HepG2 (cell line): Measurements from ENCODE around the gene PLS1. TPM values are rescaled to one million over a fixed set of nuclear protein-coding genes. Genes with fewer than 3 reads are reported as not detected.

Experiments
- ATAC-seq: fragments of 200-7000 bp; cut with Tn5 transposase; 3 replicates; pipeline ENCODE4 v1.9.1; 2020; ENCODE audit warnings: mild to moderate bottlenecking, moderate library complexity
- BruUV-seq: library from RNA; stranded (reverse); fragments of 400-500 nt; replicated peaks from 2 replicates; lab custom pipeline; 2021; lab: Mats Ljungman, UMichigan
- CTCF ChIA-PET: fragments of 300-600 bp; formaldehyde crosslinking; extraction: SDS; loops from one replicate; lab custom pipeline; 2021; ENCODE audit warnings: low total read pairs, inconsistent platforms, low intra/inter-chr PET ratio; lab: Yijun Ruan, JAX
- POLR2A ChIA-PET: fragments of 350-600 bp; sonication (Branson Sonifier 250); formaldehyde crosslinking; loops from one replicate; lab custom pipeline; 2020; ENCODE audit warnings: antibody characterized with exemption, inconsistent platforms; lab: Yijun Ruan, JAX
- DNase-seq: peaks from one replicate; pipeline ENCODE4 v3.0.0-alpha.2; 2015; ENCODE audit warnings: low spot score
- FAIRE-seq: peaks from 3 replicates; lab custom pipeline; 2011; peaks lifted over from hg19 to GRCh38; lab: Jason Lieb, UNC
- H2AFZ ChIP-seq: one replicate; pipeline ENCODE4 v1.6.1; 2011; ENCODE audit warnings: low read length, inconsistent platforms
- H3K27ac ChIP-seq: fragments of 300-600 bp; 3 replicates; pipeline ENCODE4 v1.8.0; 2011; ENCODE audit warnings: mixed run types, mild to moderate bottlenecking, mixed read lengths, low read length, inconsistent platforms; ENCODE audit not compliant: insufficient read depth; ENCODE audit errors: extremely low read length
- H3K27me3 ChIP-seq, 2 experiments: fragments of 200-600 bp in 1 of 2; 2 replicates in 1 of 2; 3 replicates in 1 of 2; pipeline versions ENCODE4 v1.6.0 to v1.8.0; 2011; ENCODE audit warnings: low read length in 2 of 2, mild to moderate bottlenecking in 2 of 2, moderate library complexity in 2 of 2, inconsistent platforms in 1 of 2; ENCODE audit not compliant: insufficient read depth in 2 of 2, control insufficient read depth in 1 of 2
- H3K36me3 ChIP-seq, 2 experiments: fragments of 200-600 bp in 1 of 2; replicated peaks in 1 of 2; 2 replicates in 1 of 2; 3 replicates in 1 of 2; pipeline versions ENCODE4 v1.5.1 to v1.8.0; 2011; ENCODE audit warnings: low read length in 2 of 2, inconsistent platforms in 1 of 2; ENCODE audit not compliant: insufficient read depth in 2 of 2, control insufficient read depth in 1 of 2
- H3K4me1 ChIP-seq: 2 replicates; pipeline ENCODE4 v1.5.1; 2012; ENCODE audit warnings: low read length, inconsistent platforms; ENCODE audit not compliant: insufficient read depth
- H3K4me2 ChIP-seq: 2 replicates; pipeline ENCODE4 v1.6.0; 2011; ENCODE audit warnings: low read depth, low read length, inconsistent platforms
- H3K4me3 ChIP-seq, 3 experiments: fragments of 200-600 bp in 1 of 3; sonication (generic), shearing (Covaris generic) in 1 of 3; replicated peaks in 1 of 3; 2 replicates each; pipeline ENCODE4 v1.5.1; 2011 to 2016; ENCODE audit warnings: low read length in 3 of 3, inconsistent platforms in 2 of 3, low read depth in 2 of 3, mild to moderate bottlenecking in 2 of 3, control low read depth in 1 of 3, mixed read lengths in 1 of 3; ENCODE audit not compliant: insufficient read depth in 1 of 3
- H3K79me2 ChIP-seq: one replicate; pipeline ENCODE4 v1.6.1; 2011; ENCODE audit warnings: low read length, inconsistent platforms; ENCODE audit not compliant: insufficient read depth
- H3K9ac ChIP-seq: 2 replicates; pipeline ENCODE4 v1.6.0; 2011; ENCODE audit warnings: mild to moderate bottlenecking, low read depth, low read length, inconsistent platforms; ENCODE audit not compliant: insufficient read depth
- H3K9me3 ChIP-seq: 2 replicates; pipeline ENCODE4 v1.5.1; 2012; ENCODE audit warnings: mild to moderate bottlenecking, low read length
- H4K20me1 ChIP-seq: 2 replicates; pipeline ENCODE4 v1.6.0; 2011; ENCODE audit warnings: inconsistent platforms, mild to moderate bottlenecking, low read length, moderate library complexity; ENCODE audit not compliant: insufficient read depth
- ATF6 ChIP-seq: sonication (generic); formaldehyde crosslinking; conservative IDR thresholded peaks from 2 replicates; pipeline ENCODE4 v1.4.0; 2020; ENCODE audit warnings: missing genetic modification reagents
- CSRNP2 ChIP-seq: sonication (generic); formaldehyde crosslinking; conservative IDR thresholded peaks from 2 replicates; pipeline ENCODE4 v1.8.0; 2022; ENCODE audit warnings: low read depth, missing genetic modification reagents
- FOXK2 ChIP-seq: fragments of 450-650 bp; IDR thresholded peaks from 2 replicates; pipeline ENCODE4 v1.6.1; 2016
- HDAC1 ChIP-seq: sonication (generic); formaldehyde crosslinking; IDR thresholded peaks from 2 replicates; pipeline ENCODE4 v1.5.1; 2020; ENCODE audit warnings: mild to moderate bottlenecking, missing genetic modification reagents
- MEIS2 ChIP-seq: sonication (generic); formaldehyde crosslinking; IDR thresholded peaks from 2 replicates; pipeline ENCODE4 v1.9.0; 2021; ENCODE audit warnings: mild to moderate bottlenecking, missing genetic modification reagents
- RARG ChIP-seq: sonication (generic); formaldehyde crosslinking; IDR thresholded peaks from 2 replicates; pipeline ENCODE4 v1.4.0; 2020; ENCODE audit warnings: low read depth, mild to moderate bottlenecking, missing genetic modification reagents
- RORA ChIP-seq: sonication (generic); formaldehyde crosslinking; IDR thresholded peaks from 2 replicates; pipeline ENCODE4 v1.5.0; 2020; ENCODE audit warnings: mild to moderate bottlenecking, missing genetic modification reagents, moderate library complexity
- SNAPC5 ChIP-seq: sonication (generic); formaldehyde crosslinking; IDR thresholded peaks from 2 replicates; pipeline ENCODE4 v1.8.1; 2023; ENCODE audit warnings: mild to moderate bottlenecking, missing genetic modification reagents, borderline replicate concordance
- SP4 ChIP-seq: sonication (generic); formaldehyde crosslinking; IDR thresholded peaks from 2 replicates; pipeline ENCODE4 v1.8.1; 2023; ENCODE audit warnings: mild to moderate bottlenecking, missing genetic modification reagents
- TMF1 ChIP-seq: sonication (generic); formaldehyde crosslinking; IDR thresholded peaks from 2 replicates; pipeline ENCODE4 v1.8.1; 2022; ENCODE audit warnings: low read depth, missing genetic modification reagents
- ZBTB33 ChIP-seq: sonication (generic); formaldehyde crosslinking; IDR thresholded peaks from 2 replicates; pipeline ENCODE4 v1.4.0; 2020; ENCODE audit warnings: missing genetic modification reagents
- ZFAT ChIP-seq: sonication (generic); formaldehyde crosslinking; conservative IDR thresholded peaks from 2 replicates; pipeline ENCODE4 v1.8.1; 2023; ENCODE audit warnings: missing genetic modification reagents, inconsistent platforms
- in situ Hi-C: cut with HindIII; loops from 2 replicates; pipeline ENCODE4 v1.10.0; 2017; ENCODE audit warnings: low pct_unique_long_range_greater_than_20kb; ENCODE audit not compliant: extremely low pct_ligation_motif_present
- intact Hi-C: fragments of 100-400 bp; cut with micrococcal nuclease; formaldehyde crosslinking; loops from one replicate; pipeline ENCODE4 v1.10.0; 2022; ENCODE audit not compliant: unreplicated experiment
- polyA plus RNA-seq, 8 experiments: library from polyadenylated mRNA; depleted of rRNA in 3 of 8; stranded (reverse) in 7 of 8; unstranded in 1 of 8; fragments of >200 nt; fragmentation: Illumina TruSeq in 4 of 8; extraction: Trizol in 4 of 8; gene quantifications; 2 replicates each; pipeline versions ENCODE4 v1.2.1 to v1.2.3, GENCODE V29; 2011 to 2016; ENCODE audit warnings: low read depth in 4 of 8, missing spikeins in 1 of 8, mixed read lengths in 1 of 8; ENCODE audit not compliant: insufficient read depth in 1 of 8
- total RNA-seq, 5 experiments: library from RNA; depleted of rRNA; stranded (reverse); fragments of >200 nt; fragmentation: Illumina TruSeq; extraction: Trizol; gene quantifications; 2 replicates each; pipeline ENCODE4 v1.2.3, GENCODE V29; 2016; ENCODE audit warnings: low read depth in 1 of 5

PLS1 gene
- total and polyA plus RNA-seq, 2 of the 13 experiments (the other 11 are each of a cell fraction or from before 2014, with no cell fraction given) = 11.2 to 21.1 TPM

GRCh38 chr3:142622405-142622804 lies 26.2 kb downstream of the PLS1 start (continued):
- TF ChIP-seq ZFAT = no peak
- no peak for TF ChIP-seq MEIS2 (CRISPR knock-in tag)
- no peak for TF ChIP-seq TMF1 (CRISPR knock-in tag)
- no peak for TF ChIP-seq ZBTB33 (CRISPR knock-in tag)
- TF ChIP-seq SP4 (CRISPR knock-in tag) = no peak

GRCh38 chr3:142623194-142623593 lies 27.0 kb downstream of the PLS1 start:
- in situ Hi-C loops = no loop called here
- H3K9me3 ChIP-seq = no peaks in the 10 kb centered on the region
- no peak overlapping the region for H3K4me2 ChIP-seq
- no peak overlapping the region for H3K9ac ChIP-seq
- peaks cover 16% of the 10 kb centered on the region for H3K4me1 ChIP-seq
- ATAC-seq (no peak), DNase-seq (no peak), FAIRE-seq (no peak)
- H3K4me3 ChIP-seq = no peak overlapping the region
- H3K36me3 ChIP-seq = no peaks in the 10 kb centered on the region
- H3K79me2 ChIP-seq = no peaks in the 10 kb centered on the region
- no peak overlapping the region for H2AFZ ChIP-seq
- ChIA-PET CTCF (no interaction called here), POLR2A (no interaction called here)
- H3K27ac ChIP-seq = no peak overlapping the region
- no peaks in the 10 kb centered on the region for H4K20me1 ChIP-seq
- TF ChIP-seq FOXK2 (no peak), HDAC1 (no peak), RORA (CRISPR knock-in tag) (no peak), ATF6 (CRISPR knock-in tag) (no peak), CSRNP2 (CRISPR knock-in tag) (no peak), RARG (CRISPR knock-in tag) (no peak), SNAPC5 (CRISPR knock-in tag) (no peak)
- intact Hi-C loops = no loop called here
- BruUV-seq = no TSS peak
- no peaks in the 10 kb centered on the region for H3K27me3 ChIP-seq
